ENCODE data around the gene TAMALIN. TPM values are rescaled to one million over a fixed set of nuclear protein-coding genes. Genes with fewer than 3 reads are reported as not detected.

The TAMALIN gene
- total RNA-seq, 1 experiment from 2014 or later = 1.2 TPM

GRCh38 chr12:52043386-52044212, 36.9 kb downstream of the TAMALIN start:
- no CpG with 5 or more reads among the region's 21 CpGs for WGBS (ENCODE audit: extremely low coverage, insufficient read length, low lambda C conversion rate)
- no peak overlapping the region for H3K27ac Mint-ChIP-seq

More at GRCh38 chr12:52043386-52044212, 36.9 kb downstream of the TAMALIN start:
- peaks cover 3 to 12% of the 10 kb centered on the region in 2 experiments for H3K4me1 Mint-ChIP-seq
- Histone ChIP-seq H3K9me3 (ENCODE audit: control insufficient read depth, low read depth, low read length) (no peaks in the 10 kb centered on the region), H3K4ac (ENCODE audit: low read depth, low read length) (no peak overlapping the region), H3K18ac (ENCODE audit: insufficient read length, low read depth, low read length) (no peak overlapping the region), H2BK5ac (ENCODE audit: insufficient read length, low read length) (no peak overlapping the region), H4K91ac (ENCODE audit: insufficient read length, low read depth, low read length) (no peak overlapping the region), H3K4me2 (ENCODE audit: insufficient read depth, insufficient read length, low read length) (no peak overlapping the region), H2BK120ac (ENCODE audit: low read depth, low read length, poor library complexity, severe bottlenecking) (no peak overlapping the region), H3K79me1 (ENCODE audit: insufficient read depth, low read depth, low read length, poor library complexity, severe bottlenecking) (no peaks in the 10 kb centered on the region), H3K14ac (ENCODE audit: insufficient read depth, low read length) (no peak overlapping the region), H3K56ac (ENCODE audit: insufficient read length, low read depth, low read length) (no peak overlapping the region), H3K23ac (ENCODE audit: insufficient read length, low read depth, low read length) (no peak overlapping the region), H3K9ac (ENCODE audit: extremely low read depth, insufficient read length, low read length) (no peak overlapping the region), H2BK20ac (ENCODE audit: low read depth, low read length, poor library complexity, severe bottlenecking) (no peak overlapping the region), H3K27ac (ENCODE audit: insufficient read length, low read depth, low read length) (no peak overlapping the region), H2AFZ (ENCODE audit: low read length) (no peak overlapping the region), H4K5ac (ENCODE audit: insufficient read length, low read depth, low read length) (no peak overlapping the region), H2BK12ac (ENCODE audit: insufficient read length, low read depth, low read length) (no peak overlapping the region), H4K8ac (replicated peaks; ENCODE audit: insufficient read length, low read depth, low read length) (no peak overlapping the region), H3K4me1 (ENCODE audit: insufficient read depth, low read length) (no peaks in the 10 kb centered on the region), H2AK5ac (ENCODE audit: insufficient read length, low read length) (no peak overlapping the region), H4K20me1 (ENCODE audit: control insufficient read depth, insufficient read depth, insufficient read length) (peaks cover under 1% of the 10 kb centered on the region), H3K79me2 (ENCODE audit: insufficient read depth, low read length) (peaks cover under 1% of the 10 kb centered on the region; the same call in 1 of the 2 replicates), H2BK15ac (ENCODE audit: low read depth, low read length) (no peak overlapping the region), H3K27me3 (ENCODE audit: insufficient read depth, low read length) (no peaks in the 10 kb centered on the region), H3K23me2 (ENCODE audit: insufficient read length, low read depth, low read length, poor library complexity, severe bottlenecking) (no peaks in the 10 kb centered on the region), H3T11ph (ENCODE audit: low read length) (no peak overlapping the region)
- H3K9me3 Mint-ChIP-seq = no peaks in the 10 kb centered on the region
- peaks cover 7 to 20% (median 9%) of the 10 kb centered on the region in 3 experiments for H3K36me3 Mint-ChIP-seq (ENCODE audit: insufficient read depth in 1 of 3, low read depth in 3 of 3)
- DNase-seq = no peak
- H3K27me3 Mint-ChIP-seq (ENCODE audit: low read depth) = peaks cover 17% of the 10 kb centered on the region
- TF ChIP-seq CTCF (conservative IDR thresholded peaks at IDR 0.05) = no peak
- no peak overlapping the region for H3K4me3 Mint-ChIP-seq
